ENCODE measurements around the gene TRRAP. TPM values are rescaled to one million over a fixed set of nuclear protein-coding genes. Genes with fewer than 3 reads are reported as not detected.

The TRRAP gene
- total RNA-seq, 1 donor from 2014 or later: 13.5 TPM

DNA sequence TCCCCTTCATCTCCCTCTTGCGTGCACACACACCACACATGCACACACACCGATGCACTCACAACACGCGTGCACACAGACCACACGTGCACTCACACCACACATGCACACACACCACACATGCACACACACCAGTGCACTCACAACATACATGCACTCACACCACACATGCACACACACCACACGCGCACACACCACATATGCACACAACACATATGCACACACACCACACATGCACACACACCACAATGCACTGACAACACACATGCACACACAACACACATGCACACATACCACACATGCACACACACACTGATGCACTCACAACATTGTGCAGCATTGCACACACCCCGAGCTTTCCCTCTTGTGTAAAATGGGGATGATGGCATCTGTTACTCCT, 68.1 kb downstream of the TRRAP start:
- DNase-seq (ENCODE audit: low read depth in 2 of 2): no peak

DNA sequence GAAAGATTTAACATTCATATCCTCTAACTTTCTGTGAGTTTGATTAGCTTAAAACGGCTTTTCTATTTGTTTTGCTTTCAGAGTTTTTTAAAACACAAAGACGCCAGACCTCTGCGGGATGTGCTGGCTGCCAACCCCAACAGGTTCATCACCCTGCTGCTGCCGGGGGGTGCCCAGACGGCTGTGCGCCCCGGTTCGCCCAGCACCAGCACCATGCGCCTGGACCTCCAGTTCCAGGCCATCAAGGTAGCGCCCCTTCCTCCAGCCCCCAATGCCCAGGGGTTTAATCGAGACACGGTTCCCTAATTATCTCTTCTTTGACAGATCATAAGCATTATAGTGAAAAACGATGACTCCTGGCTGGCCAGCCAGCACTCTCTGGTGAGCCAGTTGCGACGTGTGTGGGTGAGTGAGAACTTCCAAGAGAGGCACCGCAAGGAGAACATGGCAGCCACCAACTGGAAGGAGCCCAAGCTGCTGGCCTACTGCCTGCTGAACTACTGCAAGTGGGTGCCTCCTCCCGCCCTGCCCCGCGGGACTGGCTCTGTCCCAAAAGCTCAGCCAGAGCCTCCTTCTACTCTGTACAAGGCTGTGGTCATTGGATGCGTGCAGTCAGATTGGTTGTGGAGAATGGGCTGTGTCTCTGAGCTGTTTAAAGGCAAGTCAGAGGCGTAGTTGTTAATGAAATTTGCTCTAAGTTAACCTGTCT, 71.2 kb downstream of the TRRAP start:
- no peak for DNase-seq (ENCODE audit: low read depth in 2 of 2)

DNA sequence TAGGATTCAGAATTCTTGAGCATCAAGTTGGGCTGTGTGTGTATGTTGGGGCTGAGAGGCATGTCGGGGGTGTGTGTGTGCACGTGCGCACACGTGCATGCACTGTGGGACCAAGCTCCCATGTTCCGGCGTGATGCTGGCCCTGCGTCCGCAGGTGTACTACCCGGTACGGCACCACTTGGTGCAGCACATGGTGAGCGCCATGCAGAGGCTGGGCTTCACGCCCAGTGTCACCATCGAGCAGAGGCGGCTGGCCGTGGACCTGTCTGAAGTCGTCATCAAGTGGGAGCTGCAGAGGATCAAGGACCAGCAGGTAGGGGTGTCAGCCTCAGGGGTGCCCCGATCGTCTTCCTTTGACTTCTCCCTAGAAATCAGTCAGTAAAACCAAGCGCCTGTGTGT, 77.7 kb downstream of the TRRAP start:
- DNase-seq (ENCODE audit: low read depth in 2 of 2): no peak

DNA sequence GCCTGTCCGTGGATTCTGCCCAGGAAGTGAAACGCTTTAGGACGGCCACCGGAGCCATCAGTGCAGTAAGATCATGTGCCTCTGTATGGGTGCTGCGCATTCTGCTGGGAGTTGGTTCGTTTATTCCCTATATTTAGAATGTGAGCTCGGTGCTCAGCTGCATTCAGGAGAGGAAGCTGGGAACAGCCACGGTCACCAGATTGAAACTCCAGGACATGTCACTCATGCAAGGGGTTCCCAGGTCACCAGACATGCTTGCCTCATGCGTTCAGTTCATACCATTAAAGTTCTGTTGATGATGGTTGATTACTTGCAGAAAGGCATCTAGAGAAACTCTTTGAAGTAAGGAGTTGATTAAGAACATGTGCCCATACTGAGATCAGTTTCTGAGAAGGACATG, 78.1 kb downstream of the TRRAP start:
- DNase-seq (ENCODE audit: low read depth in 2 of 2): no peak

DNA sequence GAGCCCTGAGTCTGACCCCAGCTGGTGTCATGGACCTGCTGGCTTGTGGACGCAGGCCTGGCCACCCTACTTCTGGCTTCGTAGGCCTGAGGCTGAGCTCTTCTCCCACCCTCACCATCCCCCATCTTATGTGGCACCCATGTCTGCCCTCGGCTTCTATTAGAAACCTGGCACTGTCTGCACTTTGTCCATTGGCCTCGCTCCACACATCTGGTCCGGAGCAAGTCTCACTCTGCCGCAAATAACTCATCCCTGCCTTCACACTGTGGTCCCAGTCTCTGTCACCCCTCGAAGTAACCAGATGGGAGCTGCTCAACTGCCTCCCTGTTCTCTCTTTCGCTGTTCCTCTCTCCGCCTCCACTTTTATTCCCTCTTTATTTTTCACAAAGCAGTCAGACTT, 78.6 kb downstream of the TRRAP start:
- no peak for DNase-seq (ENCODE audit: low read depth in 2 of 2)

DNA sequence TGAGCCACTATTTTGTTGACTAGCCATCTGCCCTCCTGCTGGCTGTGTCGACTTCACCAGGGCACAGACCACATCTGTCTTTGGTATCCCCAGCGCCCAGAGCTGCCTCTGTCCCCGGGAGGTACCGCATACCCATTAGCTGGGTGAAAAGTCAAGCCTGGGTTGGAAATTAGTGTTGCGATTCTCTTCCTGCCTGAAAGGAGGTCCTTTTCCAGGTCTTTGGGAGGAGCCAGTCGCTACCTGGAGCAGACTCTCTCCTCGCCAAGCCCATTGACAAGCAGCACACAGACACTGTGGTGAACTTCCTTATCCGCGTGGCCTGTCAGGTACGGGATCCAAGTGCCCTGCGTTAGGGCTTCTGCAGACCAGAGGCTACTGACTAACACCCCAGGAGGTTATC, 79.4 kb downstream of the TRRAP start:
- DNase-seq (ENCODE audit: low read depth in 2 of 2): no peak

DNA sequence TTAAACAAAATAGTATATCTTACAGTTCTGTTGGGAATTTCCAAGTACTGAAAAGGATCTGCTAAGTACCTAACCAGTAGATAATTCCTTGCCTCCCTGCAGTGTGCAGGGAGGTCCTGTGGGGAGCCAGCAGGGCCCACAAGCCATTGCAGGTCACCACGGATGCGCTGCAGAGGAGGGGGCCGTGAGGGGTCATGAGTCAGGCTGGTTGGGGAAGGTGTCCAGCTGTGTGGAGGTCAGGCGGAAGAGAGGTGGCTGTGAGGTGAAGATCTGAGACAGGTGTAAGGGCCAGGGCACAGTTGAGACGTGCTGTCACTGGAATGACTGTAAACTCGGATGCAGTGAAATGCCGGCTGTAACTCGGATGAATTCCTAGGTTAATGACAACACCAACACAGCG, 80.6 kb downstream of the TRRAP start:
- DNase-seq (ENCODE audit: low read depth in 2 of 2): no peak

DNA sequence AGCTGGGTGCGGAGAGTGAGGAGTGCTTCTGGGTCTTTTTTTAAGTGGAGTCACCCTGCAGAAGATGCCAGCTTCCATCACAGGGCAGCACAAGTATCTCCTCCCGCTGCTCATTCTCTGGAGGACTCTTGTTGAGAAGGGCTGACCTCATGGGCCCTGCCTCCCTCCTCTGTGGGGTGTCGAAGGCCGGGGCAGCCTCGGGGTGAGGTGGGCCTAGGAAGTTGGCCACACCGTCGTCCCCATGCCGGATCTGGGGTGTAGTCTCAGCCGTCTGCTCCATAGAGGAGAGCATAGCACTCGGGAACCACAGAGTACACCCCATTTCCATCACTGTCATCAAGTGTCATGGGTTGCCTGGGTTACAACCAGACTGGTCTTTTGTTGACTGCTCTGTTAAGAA, 85.0 kb downstream of the TRRAP start:
- DNase-seq (ENCODE audit: low read depth in 2 of 2): no peak

DNA sequence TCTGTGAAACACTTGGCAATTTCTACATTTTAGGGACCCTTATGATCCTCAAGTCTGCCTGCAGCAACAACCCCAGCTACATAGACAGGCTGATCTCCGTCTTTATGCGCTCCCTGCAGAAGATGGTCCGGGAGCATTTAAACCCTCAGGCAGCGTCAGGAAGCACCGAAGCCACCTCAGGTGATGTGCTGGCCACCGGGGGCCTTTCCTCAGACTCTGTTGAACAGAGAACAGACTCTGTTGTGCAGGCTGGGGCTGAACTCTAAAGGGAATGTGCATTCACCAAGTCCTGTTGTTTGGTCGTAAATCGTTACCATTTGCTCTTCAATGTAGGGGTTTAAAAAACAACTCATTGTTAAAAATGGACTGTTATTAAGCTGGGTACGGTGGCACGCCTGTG, 86.3 kb downstream of the TRRAP start:
- DNase-seq (ENCODE audit: low read depth in 2 of 2): no peak

DNA sequence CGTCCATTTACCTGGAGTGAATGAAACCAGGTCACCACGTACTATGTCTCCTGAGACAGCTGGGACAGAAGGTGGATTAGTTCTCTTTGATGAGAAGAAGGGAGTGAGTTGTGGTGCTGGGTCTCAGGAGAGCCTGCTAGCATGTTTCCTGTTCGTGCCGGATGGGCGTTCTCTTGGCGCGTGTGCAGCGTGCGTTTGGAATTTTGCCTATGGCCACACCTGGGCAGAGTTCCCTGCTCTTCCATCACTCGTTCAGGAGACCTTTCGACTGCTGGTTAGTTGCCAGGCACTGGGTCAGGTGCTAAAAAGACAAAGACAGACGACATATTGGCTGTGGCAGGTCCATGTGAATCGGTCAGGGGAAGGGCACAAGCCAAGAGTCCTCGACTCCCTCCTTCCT, 90.3 kb downstream of the TRRAP start:
- DNase-seq (ENCODE audit: low read depth in 2 of 2): peak in 1 of 2 donors; percentile 4

DNA sequence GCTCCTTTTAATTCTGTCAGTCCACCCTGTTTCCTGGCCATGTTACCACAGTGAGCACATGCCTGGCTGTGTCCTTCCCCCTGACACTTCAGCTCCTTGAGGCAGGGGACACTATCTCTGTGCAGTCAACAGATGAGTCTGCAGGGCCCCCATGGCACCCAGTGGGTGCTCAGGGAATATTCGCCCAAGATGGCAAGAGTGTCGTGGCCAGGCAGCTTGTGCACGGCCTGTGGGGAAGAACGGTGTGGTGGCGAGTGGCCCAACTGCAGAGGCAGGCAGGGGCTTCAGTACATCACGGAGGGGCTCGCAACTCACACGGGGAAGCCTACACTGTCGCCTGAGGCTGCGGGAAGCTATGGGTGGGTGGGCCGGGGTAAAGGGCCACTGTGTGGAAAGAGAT, 91.1 kb downstream of the TRRAP start:
- DNase-seq (ENCODE audit: low read depth in 2 of 2): no peak

DNA sequence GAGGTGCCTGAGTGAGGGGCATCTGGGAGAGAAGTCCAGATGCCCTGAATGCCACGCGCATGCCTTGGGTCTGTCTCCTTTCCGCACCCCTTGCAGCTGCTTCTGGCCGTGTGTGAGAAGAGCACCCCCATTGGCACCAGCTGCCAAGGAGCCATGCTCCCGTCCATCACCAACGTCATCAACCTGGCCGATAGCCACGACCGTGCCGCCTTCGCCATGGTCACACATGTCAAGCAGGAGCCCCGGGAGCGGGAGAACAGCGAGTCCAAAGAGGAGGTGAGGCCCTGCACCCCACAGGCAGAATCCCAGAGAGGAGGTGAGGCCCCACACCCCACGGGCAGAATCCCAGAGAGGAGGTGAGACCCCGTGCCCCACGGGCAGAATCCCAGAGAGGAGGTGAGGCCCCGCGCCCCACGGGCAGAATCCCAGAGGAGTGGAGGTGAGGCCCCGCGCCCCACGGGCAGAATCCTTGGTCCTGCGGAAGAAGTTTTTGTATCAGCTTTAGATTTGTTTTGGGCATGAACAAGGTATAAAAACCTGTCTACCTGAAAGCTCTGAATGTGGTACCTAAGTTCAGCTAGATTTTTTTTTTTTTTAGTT, 91.8 kb downstream of the TRRAP start:
- no peak for DNase-seq (ENCODE audit: low read depth in 2 of 2)

DNA sequence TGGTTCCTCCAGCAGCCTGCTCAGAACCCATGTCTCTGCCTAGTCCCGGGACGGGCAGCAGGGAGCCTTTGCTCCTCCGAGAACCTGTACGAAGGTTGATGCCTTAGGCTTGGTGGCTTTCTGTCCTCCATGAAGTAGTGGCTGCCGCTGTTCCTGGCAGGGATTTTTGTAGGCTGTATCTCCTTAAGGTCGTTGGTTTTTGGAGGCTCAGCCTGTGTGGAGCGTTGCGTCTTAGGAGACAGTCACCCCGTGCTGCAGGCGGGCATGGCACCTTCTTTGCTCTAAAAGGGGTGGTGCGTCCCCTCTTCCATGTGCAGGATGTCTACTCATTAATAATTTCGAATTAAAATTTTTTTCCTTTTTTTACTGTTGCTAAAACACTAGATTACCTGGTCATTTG, 92.5 kb downstream of the TRRAP start:
- no peak for DNase-seq (ENCODE audit: low read depth in 2 of 2)

DNA sequence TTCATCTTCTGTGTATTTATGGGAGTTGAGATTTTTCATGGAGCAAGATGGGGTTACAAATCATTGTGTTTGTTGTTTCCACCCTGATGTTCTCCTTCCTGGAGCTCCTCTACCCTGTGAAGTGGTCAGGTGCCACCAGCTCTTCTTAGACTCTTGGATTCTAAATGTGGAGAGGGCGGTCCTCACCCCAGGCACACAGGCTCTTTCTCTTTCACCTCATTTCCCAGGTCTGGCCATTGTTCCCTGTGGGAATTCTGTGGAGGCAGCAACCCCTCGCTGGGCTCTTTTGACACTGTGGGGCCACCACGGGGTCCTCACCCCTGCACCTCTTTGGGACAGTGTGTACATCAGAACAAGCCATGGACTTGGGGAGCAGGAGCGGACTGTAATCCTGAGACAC, 95.9 kb downstream of the TRRAP start:
- no peak for DNase-seq (ENCODE audit: low read depth in 2 of 2)

DNA sequence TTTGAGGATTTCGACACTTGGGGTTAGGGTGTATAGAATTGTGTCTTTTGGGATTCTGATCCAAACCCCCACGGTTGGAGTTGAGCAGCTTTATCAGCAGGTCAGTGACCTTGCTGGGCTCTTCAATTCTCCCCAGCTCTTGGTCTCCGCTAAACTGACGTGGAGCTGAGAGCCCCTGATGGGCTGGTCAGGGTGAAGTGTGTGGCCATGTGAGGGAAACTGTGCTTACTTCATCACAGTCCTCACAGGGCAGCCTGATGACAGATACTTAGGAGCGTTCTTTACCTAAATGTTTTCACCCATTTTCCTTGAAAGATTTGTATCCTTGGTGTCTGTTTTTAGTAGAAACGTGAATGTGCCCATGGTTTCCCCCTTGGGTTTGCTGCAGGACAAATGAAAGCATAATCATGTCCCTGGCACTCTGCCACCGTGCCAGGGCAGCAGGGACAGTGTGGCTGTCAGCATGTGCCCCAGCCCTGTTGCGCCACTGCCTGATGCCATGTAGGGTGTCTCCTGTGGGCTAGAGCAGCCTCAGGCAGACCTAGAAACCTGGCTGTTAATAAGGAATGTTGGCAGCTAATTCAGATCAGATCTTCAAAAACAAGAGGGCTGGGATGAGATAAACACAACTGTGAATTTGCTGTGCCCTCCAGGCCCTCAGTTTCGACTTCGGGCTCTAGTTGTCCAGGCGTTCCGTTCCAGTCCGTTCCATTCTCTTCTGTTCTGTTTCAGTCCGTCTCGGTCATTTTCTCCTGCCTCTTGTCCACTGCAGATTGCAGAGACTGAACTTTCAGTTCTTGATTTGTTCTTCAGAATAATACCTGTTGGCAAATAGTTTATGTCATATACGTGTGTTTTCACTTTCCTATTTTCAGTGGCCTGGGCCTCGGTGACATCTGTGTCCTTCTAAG, 96.8 kb downstream of the TRRAP start:
- DNase-seq (ENCODE audit: low read depth in 2 of 2): no peak

DNA sequence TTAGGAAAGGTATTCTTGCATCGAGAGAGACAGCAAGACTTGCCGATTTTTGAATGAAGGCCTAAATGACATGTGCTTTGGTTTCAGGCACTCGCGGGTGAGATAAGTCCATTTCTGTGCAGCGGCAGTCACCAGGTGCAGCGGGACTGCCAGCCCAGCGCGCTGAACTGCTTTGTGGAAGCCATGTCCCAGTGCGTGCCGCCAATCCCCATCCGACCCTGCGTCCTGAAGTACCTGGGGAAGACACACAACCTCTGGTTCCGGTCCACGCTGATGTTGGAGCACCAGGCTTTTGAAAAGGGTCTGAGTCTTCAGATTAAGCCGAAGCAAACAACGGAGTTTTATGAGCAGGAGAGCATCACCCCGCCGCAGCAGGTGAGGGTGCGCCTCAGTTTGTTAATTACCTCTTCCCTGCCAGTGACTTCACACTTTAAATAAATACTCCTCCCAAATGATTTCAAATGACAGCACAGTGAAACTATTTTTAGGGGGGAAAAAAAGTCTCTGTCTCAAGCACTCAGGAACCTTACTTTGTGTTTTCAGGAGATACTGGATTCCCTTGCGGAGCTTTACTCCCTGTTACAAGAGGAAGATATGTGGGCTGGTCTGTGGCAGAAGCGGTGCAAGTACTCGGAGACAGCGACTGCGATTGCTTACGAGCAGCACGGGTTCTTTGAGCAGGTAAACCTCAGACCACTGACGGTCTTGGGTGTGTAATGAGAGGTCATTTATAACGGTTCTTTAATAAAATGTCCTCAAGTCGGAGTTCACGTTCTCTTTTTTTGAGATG, 98.3 kb downstream of the TRRAP start:
- no peak for DNase-seq (ENCODE audit: low read depth in 2 of 2)

DNA sequence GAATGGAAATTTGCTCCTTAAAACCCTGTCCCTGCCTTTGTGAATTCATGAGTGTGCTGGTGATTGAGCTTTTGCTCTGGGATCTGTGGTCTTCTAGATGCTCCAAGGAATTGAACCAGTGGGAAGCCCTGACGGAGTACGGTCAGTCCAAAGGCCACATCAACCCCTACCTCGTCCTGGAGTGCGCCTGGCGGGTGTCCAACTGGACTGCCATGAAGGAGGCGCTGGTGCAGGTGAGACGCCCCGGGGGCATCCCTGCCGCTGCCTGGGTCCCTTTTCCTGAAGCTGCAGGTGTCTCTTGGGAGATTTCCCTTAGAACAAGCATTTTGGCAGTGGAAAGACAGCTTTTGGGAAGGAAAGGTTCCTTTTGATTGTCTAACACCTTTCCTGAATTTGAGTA, 100.3 kb downstream of the TRRAP start:
- no peak for DNase-seq (ENCODE audit: low read depth in 2 of 2)

DNA sequence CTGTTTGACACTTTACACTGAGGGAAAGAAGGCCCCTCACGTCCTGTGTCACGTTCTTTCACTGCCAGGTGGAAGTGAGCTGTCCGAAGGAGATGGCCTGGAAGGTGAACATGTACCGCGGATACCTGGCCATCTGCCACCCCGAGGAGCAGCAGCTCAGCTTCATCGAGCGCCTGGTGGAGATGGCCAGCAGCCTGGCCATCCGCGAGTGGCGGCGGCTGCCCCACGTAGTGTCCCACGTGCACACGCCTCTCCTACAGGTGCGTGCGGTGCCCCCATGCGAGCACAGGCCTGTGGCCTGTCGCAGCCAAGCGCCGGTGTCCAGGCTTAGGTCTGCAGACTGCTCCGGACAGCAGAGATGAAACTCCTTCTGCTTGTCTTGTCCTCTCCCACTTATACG, 103.4 kb downstream of the TRRAP start:
- DNase-seq (ENCODE audit: low read depth in 2 of 2): no peak

DNA sequence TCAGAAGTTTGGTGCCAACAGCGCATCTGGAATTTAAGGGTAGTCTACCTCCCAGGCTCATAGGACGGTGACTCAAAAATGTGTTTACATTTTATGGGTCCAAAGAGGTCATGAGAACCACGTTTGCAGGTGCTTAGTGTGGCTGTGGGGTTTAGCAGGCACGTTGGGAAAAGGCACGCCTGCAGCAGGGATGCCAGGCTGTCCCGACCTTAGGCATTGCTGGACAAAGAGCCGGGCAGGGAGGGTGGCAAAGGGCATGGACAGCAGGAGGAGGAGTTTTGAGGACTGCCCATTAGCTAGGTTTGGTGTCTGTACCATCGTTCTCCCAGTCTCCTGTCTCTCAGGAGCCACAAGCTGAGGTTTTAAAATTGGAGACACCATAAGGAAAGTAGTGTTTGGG, 104.4 kb downstream of the TRRAP start:
- DNase-seq (ENCODE audit: low read depth in 2 of 2): no peak

DNA sequence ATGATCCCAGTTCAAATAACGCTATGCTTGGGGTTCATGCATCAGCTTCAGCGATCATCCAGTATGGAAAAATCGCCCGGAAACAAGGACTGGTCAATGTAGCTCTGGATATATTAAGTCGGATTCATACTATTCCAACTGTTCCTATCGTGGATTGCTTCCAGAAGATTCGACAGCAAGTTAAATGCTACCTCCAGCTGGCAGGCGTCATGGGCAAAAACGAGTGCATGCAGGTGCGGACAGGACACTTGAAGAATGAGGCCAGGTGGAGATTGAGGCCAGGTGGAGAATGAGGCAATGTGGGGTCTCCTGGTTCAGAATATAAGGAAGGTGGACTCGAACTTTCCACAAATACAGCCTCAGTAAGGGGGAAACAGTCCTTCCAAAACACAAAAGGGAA, 105.8 kb downstream of the TRRAP start:
- DNase-seq (ENCODE audit: low read depth in 2 of 2): no peak

DNA sequence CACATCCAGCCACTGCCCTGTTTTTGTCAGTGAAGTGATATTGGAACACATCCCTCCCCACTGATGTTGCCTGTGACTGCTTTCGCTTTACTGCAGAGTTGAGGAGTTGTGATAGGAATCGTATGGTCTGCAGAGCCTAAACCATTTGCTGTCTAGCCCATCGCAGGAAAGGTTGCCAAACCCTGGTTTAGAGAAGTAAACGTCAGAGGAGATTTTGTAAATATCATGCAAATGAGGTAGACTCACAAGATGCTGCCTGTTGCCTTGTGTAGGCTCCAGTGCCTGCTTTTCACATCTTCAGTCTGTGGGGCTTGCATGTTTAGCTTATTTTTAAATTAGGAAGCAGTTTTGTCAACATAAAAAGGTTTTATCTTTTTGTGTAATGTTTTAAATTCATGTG, 107.1 kb downstream of the TRRAP start:
- DNase-seq (ENCODE audit: low read depth in 2 of 2): no peak

DNA sequence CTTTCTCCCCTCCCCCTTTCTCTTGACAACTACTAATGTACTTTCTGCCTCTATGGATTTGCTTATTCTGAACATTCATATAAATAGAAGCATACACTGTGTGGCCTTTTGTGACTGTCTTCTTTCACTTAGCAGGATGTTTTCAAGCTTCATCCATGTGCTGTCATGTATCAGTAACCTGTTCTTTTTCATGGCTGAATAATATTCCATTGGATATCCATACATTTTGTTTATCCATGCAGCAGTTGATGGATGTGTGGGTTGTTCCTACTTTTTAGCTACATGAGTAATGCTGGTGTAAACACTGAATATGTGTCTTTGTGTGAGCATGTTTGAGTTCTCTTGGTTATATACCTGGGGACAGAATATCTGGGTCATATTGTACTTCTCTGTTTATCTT, 107.6 kb downstream of the TRRAP start:
- no peak for DNase-seq (ENCODE audit: low read depth in 2 of 2)
